OCI-LY3 (cell line): ENCODE measurements around the gene PM20D1.

ENCODE experiments used
- H2AFZ ChIP-seq: fragments of 200-600, 300-600 bp; shearing (Covaris generic); 2 replicates; pipeline ENCODE4 v1.6.0; 2014; ENCODE audit warnings: antibody characterized with exemption, low read depth, low read length
- H3K27ac ChIP-seq: fragments of 200-600, 300-600 bp; sonication (generic); 2 replicates; pipeline ENCODE4 v1.5.1; 2014; ENCODE audit warnings: mild to moderate bottlenecking, low read length, moderate library complexity, mixed read lengths
- H3K27me3 ChIP-seq: fragments of 200-600, 300-600 bp; sonication (generic); 2 replicates; pipeline ENCODE4 v1.6.1; 2014; ENCODE audit warnings: low read depth, low read length, mixed read lengths
- H3K36me3 ChIP-seq: fragments of 200-600, 300-600 bp; sonication (generic); replicated peaks from 2 replicates; pipeline ENCODE3; 2014; ENCODE audit warnings: low read depth, low read length, mixed read lengths
- H3K4me1 ChIP-seq: fragments of 300-600, 200-600 bp; sonication (generic); 2 replicates; pipeline ENCODE4 v1.6.1; 2014; ENCODE audit warnings: low read length, mixed read lengths
- H3K4me2 ChIP-seq: fragments of 200-600, 300-600 bp; sonication (generic); 2 replicates; pipeline ENCODE4 v1.6.1; 2014; ENCODE audit warnings: low read length, mixed read lengths
- H3K4me3 ChIP-seq: fragments of 300-600, 200-600 bp; sonication (generic); 2 replicates; pipeline ENCODE4 v1.5.1; 2014; ENCODE audit warnings: antibody characterized with exemption, mild to moderate bottlenecking, low read length, moderate library complexity
- H3K79me2 ChIP-seq: fragments of 300-600, 200-600 bp; shearing (Covaris generic); 2 replicates; pipeline ENCODE4 v1.6.1; 2014; ENCODE audit warnings: mild to moderate bottlenecking, low read length, mixed read lengths
- H3K9ac ChIP-seq: fragments of 300-600, 200-600 bp; shearing (Covaris generic); 2 replicates; pipeline ENCODE4 v1.6.0; 2014; ENCODE audit warnings: mild to moderate bottlenecking, low read length, moderate library complexity
- H3K9me3 ChIP-seq: fragments of 200-600, 300-600 bp; shearing (Covaris generic); 2 replicates; pipeline ENCODE4 v1.6.1; 2014; ENCODE audit warnings: low read length, mixed read lengths; ENCODE audit not compliant: insufficient read depth
- H4K20me1 ChIP-seq: fragments of 200-600, 300-600 bp; sonication (generic); 2 replicates; pipeline ENCODE4 v1.6.1; 2016; ENCODE audit warnings: low read length, mixed read lengths; ENCODE audit not compliant: insufficient read depth
- EZH2phosphoT487 ChIP-seq: fragments of 200-600 bp; shearing (Covaris generic); IDR thresholded peaks from 2 replicates; pipeline ENCODE4 v1.6.1; 2018; ENCODE audit warnings: antibody characterized with exemption, mixed run types, low read depth
- TF ChIP-seq, protein P1 (sequence below): fragments of 200-600, 300-600 bp; sonication (generic); IDR thresholded peaks from 2 replicates; pipeline ENCODE4 v1.5.1; 2014; ENCODE audit warnings: antibody characterized with exemption, low read length, low read depth

Gene PM20D1

DNA sequence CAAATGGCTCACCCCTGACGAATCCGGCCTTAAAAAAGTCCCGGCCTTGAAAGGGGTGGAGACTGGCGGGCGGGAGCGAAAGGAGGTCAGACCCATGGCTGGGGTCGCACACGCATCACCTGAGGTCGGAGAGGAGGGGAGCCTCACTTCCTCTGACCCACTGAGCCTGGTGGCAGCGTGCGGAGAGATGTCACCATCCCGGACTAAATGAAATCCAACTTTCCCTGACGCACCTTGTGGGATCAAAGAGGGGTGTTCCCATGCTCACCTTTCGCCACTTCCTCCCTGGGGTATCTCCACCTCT lies 36.2 kb downstream of the PM20D1 start:
- no peak overlapping the region; the same call in 1 of the 2 replicates for H3K27ac ChIP-seq
- H3K36me3 ChIP-seq = peaks cover 24% of the 10 kb centered on the region
- peaks cover 23% of the 10 kb centered on the region for H4K20me1 ChIP-seq
- peaks cover 20% of the 10 kb centered on the region for H3K4me1 ChIP-seq
- H3K4me3 ChIP-seq = peak overlapping the region; percentile 92
- H2AFZ ChIP-seq = 0 out of 2 replicates have a peak overlapping the region, but pooled peaks have one; percentile 47
- H3K9me3 ChIP-seq = no peaks in the 10 kb centered on the region
- H3K9ac ChIP-seq = peak overlapping the region; percentile 94
- H3K79me2 ChIP-seq = peaks cover 56% of the 10 kb centered on the region
- H3K27me3 ChIP-seq = no peaks in the 10 kb centered on the region
- no peak for TF ChIP-seq EZH2phosphoT487
- TF ChIP-seq, protein P1, sequence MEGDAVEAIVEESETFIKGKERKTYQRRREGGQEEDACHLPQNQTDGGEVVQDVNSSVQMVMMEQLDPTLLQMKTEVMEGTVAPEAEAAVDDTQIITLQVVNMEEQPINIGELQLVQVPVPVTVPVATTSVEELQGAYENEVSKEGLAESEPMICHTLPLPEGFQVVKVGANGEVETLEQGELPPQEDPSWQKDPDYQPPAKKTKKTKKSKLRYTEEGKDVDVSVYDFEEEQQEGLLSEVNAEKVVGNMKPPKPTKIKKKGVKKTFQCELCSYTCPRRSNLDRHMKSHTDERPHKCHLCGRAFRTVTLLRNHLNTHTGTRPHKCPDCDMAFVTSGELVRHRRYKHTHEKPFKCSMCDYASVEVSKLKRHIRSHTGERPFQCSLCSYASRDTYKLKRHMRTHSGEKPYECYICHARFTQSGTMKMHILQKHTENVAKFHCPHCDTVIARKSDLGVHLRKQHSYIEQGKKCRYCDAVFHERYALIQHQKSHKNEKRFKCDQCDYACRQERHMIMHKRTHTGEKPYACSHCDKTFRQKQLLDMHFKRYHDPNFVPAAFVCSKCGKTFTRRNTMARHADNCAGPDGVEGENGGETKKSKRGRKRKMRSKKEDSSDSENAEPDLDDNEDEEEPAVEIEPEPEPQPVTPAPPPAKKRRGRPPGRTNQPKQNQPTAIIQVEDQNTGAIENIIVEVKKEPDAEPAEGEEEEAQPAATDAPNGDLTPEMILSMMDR = no peak
- peak overlapping the region; percentile 88 for H3K4me2 ChIP-seq

DNA sequence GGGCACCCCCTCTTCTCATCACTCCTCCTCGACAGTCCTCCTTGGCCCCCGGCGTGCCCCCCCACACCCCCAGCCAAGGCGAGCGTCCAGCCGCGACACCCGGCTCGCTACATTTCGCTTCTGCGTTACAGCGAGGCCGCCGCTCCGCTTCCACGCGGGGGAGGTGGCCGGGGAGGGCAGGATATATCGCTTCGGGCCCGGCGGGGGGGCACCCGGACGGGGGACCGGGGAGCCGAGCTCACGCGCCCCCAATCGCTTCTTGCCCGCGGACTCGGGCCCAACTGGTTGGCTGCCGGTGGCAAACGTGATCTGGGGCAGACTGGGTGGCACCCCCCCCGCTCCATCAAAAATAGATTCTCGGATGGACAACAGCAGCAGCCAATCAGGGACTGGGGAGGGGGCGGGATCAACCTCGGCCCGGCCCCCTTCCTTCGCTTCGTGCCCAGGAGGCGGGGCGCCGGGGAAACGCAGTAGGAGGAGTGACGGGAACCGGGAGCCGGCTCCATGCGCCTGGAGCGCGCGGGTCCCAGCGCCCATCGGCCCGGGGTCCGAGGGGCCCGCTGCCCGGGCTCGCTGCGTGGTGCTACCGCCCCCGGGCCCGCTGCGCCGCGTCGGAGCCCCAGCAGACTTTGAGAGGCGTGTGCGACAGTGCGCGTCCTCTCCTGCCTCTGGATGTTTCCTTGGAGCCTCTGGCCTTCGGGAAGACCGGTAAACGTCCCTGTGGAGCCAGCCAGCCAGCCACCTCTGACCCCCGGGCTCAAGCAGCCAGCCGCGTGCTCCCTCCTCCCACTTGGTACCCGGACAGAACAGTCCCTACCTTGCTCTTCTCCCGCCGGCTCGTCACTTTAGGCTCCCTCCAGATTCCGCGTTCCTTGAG lies 36.8 kb downstream of the PM20D1 start, which contains the start of gene SLC41A1:
SLC41A1 (minus strand) TSS at position 321 of the 877 bp plus-strand sequence. CDS start 2,757 bp downstream, outside the sequence.
- peaks cover 62% of the 10 kb centered on the region for H3K79me2 ChIP-seq
- peak within 1 kb of the TSS; percentile 92 for H3K4me3 ChIP-seq
- H3K27ac ChIP-seq = peak within 1 kb of the TSS; percentile 53
- H3K9me3 ChIP-seq = no peaks in the 10 kb centered on the region
- peak within 1 kb of the TSS; percentile 88 for H3K4me2 ChIP-seq
- TF ChIP-seq, protein P1 = no peak
- H4K20me1 ChIP-seq = peaks cover 29% of the 10 kb centered on the region
- H3K36me3 ChIP-seq = peaks cover 29% of the 10 kb centered on the region
- 0 out of 2 replicates have a peak within 1 kb of the TSS, but pooled peaks have one; percentile 47 for H2AFZ ChIP-seq
- H3K9ac ChIP-seq = peak within 1 kb of the TSS; percentile 94
- no peaks in the 10 kb centered on the region for H3K27me3 ChIP-seq
- peaks cover 20% of the 10 kb centered on the region for H3K4me1 ChIP-seq

DNA sequence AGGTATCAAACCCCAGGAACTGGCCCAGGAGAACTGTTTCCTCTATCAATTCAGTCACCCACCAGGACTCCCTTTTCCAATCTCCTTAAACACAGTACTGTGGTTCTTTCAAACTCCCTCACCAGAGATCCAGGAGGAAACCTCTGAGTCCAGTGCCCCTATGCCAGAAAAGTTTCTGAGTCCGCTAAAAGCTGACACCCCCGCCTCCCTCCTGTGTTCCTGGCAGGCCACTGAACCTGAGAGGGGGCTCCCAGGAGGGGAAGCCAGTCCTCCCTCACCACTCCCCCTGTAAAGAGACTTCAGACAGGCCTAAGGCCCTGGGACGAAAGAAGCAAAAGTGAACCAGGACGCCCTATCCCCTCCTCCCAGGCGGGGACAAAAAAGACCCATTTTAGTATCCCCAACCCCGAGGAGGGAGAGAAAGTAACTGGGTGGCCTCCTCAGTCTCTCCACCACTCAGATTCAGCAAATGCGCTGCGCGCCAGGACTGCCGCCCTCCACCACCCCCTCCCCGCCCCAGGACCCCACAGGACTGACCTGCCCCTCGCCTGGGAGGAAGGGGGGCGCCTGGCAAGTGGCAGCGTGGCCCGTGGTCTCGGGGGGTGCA lies 37.6 kb downstream of the PM20D1 start:
- peak overlapping the region; percentile 92 for H3K4me3 ChIP-seq
- H2AFZ ChIP-seq = 0 out of 2 replicates have a peak overlapping the region, but pooled peaks have one; percentile 20
- no peak for TF ChIP-seq EZH2phosphoT487
- TF ChIP-seq, protein P1 = no peak
- peaks cover 29% of the 10 kb centered on the region for H3K36me3 ChIP-seq
- peak overlapping the region; percentile 94 for H3K9ac ChIP-seq
- peaks cover 20% of the 10 kb centered on the region for H3K4me1 ChIP-seq
- no peaks in the 10 kb centered on the region for H3K27me3 ChIP-seq
- H4K20me1 ChIP-seq = peaks cover 30% of the 10 kb centered on the region
- H3K9me3 ChIP-seq = no peaks in the 10 kb centered on the region
- H3K79me2 ChIP-seq = peaks cover 64% of the 10 kb centered on the region
- peak overlapping the region; percentile 53 for H3K27ac ChIP-seq
- peak overlapping the region; percentile 88 for H3K4me2 ChIP-seq

DNA sequence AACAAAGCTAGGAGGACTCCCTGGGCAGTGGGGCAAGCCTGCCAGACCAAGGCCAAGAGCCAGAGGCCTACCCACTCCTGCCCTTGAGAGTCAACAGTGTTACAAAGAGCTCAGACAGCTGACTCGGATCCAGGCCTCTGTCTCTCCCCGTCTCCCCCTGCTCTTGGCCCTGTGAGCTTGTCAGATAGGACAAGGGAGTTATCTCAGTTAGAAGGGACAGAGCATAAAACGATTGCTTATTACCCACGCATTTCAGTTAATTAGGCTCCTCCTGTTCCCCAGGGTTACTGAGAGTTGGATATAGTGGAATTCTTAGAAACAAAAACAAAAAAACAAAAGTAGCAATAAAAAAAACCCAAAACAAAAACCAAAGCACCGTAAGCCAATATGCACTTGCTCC lies 38.3 kb downstream of the PM20D1 start:
- no peak for TF ChIP-seq EZH2phosphoT487
- TF ChIP-seq, protein P1 = no peak
- H3K4me3 ChIP-seq = peak overlapping the region; percentile 92
- no peaks in the 10 kb centered on the region for H3K9me3 ChIP-seq
- H3K27ac ChIP-seq = no peak overlapping the region
- H3K4me2 ChIP-seq = peak overlapping the region; percentile 88
- H3K4me1 ChIP-seq = peaks cover 20% of the 10 kb centered on the region
- no peaks in the 10 kb centered on the region for H3K27me3 ChIP-seq
- H3K36me3 ChIP-seq = peaks cover 35% of the 10 kb centered on the region
- no peak overlapping the region for H2AFZ ChIP-seq
- H3K9ac ChIP-seq = peak overlapping the region; percentile 94
- H3K79me2 ChIP-seq = peaks cover 69% of the 10 kb centered on the region
- peaks cover 35% of the 10 kb centered on the region for H4K20me1 ChIP-seq
